ENCODE measurements around the gene MRFAP1L1.
A peak's percentile ranks its signal among the peaks of the same experiment; 100 is the strongest.

DNA sequence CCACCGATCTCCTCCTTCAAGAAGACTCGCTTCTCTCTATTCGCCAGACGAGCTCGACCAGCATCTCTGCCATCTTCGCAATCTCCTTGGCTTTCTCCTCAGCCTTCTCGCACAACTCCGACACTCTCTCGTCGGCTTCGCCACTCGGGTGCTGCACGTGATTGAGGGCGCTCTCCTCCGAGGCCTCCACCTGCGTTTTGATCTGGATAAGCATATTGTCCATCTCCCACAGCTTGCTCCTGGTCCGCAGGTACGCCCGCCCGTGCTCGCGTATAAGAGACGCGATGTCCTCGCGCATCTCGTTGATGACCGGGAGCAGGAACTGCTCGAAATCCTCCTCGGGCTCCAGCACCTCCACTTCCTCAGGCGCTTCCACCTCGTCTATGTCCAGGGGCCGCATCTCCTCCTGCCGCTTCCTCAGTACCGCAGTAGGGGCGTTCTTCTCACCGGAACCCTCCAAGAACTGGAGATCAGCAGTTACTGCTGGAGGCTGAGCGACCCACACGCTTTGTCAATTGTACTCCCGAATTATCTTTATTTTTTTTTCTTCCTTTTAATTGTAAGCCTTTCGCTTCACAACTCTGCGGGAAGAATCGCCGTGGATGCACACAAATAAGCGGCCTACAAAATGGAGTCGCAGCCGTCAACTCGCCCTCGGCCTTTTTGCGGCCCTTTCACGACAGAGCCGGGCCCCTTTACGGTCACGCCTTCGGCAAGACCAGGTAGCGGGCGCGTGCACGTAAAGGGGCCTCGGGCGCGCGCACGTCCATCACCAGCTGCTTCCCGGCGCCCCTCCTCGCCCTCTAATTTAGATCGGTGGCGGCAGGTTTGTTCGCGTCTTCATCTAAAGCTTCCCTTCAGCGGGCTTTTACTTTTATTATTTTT lies at the start of gene MRFAP1L1:
- TF ChIP-seq, protein P1, sequence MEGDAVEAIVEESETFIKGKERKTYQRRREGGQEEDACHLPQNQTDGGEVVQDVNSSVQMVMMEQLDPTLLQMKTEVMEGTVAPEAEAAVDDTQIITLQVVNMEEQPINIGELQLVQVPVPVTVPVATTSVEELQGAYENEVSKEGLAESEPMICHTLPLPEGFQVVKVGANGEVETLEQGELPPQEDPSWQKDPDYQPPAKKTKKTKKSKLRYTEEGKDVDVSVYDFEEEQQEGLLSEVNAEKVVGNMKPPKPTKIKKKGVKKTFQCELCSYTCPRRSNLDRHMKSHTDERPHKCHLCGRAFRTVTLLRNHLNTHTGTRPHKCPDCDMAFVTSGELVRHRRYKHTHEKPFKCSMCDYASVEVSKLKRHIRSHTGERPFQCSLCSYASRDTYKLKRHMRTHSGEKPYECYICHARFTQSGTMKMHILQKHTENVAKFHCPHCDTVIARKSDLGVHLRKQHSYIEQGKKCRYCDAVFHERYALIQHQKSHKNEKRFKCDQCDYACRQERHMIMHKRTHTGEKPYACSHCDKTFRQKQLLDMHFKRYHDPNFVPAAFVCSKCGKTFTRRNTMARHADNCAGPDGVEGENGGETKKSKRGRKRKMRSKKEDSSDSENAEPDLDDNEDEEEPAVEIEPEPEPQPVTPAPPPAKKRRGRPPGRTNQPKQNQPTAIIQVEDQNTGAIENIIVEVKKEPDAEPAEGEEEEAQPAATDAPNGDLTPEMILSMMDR (IDR thresholded peaks at IDR 0.05; ENCODE audit: poor library complexity, severe bottlenecking), result peak; percentile 48
- TF ChIP-seq, protein P2, sequence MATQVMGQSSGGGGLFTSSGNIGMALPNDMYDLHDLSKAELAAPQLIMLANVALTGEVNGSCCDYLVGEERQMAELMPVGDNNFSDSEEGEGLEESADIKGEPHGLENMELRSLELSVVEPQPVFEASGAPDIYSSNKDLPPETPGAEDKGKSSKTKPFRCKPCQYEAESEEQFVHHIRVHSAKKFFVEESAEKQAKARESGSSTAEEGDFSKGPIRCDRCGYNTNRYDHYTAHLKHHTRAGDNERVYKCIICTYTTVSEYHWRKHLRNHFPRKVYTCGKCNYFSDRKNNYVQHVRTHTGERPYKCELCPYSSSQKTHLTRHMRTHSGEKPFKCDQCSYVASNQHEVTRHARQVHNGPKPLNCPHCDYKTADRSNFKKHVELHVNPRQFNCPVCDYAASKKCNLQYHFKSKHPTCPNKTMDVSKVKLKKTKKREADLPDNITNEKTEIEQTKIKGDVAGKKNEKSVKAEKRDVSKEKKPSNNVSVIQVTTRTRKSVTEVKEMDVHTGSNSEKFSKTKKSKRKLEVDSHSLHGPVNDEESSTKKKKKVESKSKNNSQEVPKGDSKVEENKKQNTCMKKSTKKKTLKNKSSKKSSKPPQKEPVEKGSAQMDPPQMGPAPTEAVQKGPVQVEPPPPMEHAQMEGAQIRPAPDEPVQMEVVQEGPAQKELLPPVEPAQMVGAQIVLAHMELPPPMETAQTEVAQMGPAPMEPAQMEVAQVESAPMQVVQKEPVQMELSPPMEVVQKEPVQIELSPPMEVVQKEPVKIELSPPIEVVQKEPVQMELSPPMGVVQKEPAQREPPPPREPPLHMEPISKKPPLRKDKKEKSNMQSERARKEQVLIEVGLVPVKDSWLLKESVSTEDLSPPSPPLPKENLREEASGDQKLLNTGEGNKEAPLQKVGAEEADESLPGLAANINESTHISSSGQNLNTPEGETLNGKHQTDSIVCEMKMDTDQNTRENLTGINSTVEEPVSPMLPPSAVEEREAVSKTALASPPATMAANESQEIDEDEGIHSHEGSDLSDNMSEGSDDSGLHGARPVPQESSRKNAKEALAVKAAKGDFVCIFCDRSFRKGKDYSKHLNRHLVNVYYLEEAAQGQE (IDR thresholded peaks at IDR 0.05; ENCODE audit: borderline replicate concordance), result peak; percentile 90
- TF ChIP-seq EP300 (conservative IDR thresholded peaks at IDR 0.05; ENCODE audit: poor library complexity, severe bottlenecking), result peak; percentile 48
- no peak for TF ChIP-seq EZH2 (IDR thresholded peaks at IDR 0.05; ENCODE audit: borderline replicate concordance, insufficient read depth, low read length, poor library complexity, severe bottlenecking)
- no peak for TF ChIP-seq RAD21 (conservative IDR thresholded peaks at IDR 0.05)
- peak; percentile 93 for TF ChIP-seq POLR2AphosphoS5 (IDR thresholded peaks at IDR 0.05)
- peak; percentile 80 for TF ChIP-seq MXI1 (conservative IDR thresholded peaks at IDR 0.05; ENCODE audit: poor library complexity, severe bottlenecking)
